ENCODE data around the gene PRSS2. TPM values are rescaled to one million over a fixed set of nuclear protein-coding genes. Genes with fewer than 3 reads are reported as not detected.
"Not testable (repeated sequence)": the region's sequence is repeated elsewhere in the genome, so short reads cannot be mapped to it uniquely, and the experiment has no call there.

Gene PRSS2
- total and polyA plus RNA-seq, 3 donors from 2014 or later, result not detected

- H3K27ac ChIP-seq, result peak overlapping the region; percentile 76 to 82
Observed at GRCh38 chr7:142739923-142740492, 30.8 kb upstream of the PRSS2 start.

DNA sequence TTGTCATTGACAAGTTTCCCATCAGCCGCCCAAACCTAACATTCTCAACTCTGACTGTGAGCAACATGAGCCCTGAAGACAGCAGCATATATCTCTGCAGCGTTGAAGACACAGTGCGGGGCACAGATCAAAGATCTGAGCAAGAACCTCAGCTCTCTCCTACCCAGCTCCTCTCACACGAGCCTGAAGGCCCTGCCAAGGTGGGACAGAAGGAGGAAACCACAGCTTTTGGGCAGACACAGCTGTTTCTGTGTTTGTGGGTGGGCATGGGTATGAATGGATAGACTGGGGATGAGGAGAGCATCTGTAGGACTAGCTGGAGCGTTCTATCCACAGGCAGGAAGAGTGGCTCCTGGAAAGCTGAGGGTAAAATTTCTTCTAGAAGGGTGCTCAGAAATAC is 30.0 kb upstream of the PRSS2 start:
- H3K36me3 ChIP-seq (ENCODE audit: low read depth, missing control alignments), result no peaks in the 10 kb centered on the region
- TF ChIP-seq, protein P1, sequence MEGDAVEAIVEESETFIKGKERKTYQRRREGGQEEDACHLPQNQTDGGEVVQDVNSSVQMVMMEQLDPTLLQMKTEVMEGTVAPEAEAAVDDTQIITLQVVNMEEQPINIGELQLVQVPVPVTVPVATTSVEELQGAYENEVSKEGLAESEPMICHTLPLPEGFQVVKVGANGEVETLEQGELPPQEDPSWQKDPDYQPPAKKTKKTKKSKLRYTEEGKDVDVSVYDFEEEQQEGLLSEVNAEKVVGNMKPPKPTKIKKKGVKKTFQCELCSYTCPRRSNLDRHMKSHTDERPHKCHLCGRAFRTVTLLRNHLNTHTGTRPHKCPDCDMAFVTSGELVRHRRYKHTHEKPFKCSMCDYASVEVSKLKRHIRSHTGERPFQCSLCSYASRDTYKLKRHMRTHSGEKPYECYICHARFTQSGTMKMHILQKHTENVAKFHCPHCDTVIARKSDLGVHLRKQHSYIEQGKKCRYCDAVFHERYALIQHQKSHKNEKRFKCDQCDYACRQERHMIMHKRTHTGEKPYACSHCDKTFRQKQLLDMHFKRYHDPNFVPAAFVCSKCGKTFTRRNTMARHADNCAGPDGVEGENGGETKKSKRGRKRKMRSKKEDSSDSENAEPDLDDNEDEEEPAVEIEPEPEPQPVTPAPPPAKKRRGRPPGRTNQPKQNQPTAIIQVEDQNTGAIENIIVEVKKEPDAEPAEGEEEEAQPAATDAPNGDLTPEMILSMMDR (IDR thresholded peaks at IDR 0.05), result no peak
- TF ChIP-seq POLR2A (IDR thresholded peaks at IDR 0.05), result no peak
- no peak overlapping the region for H3K4me3 ChIP-seq
- H3K9me3 ChIP-seq, result no peaks in the 10 kb centered on the region
- H3K27me3 ChIP-seq, result no peaks in the 10 kb centered on the region
- intact Hi-C loops (cut with DNase I; ENCODE audit: low total_unique reads), result no loop called here
- 87 to 88% methylated on average over 5 of the region's 5 CpGs for WGBS, 2 donors
- H3K27ac ChIP-seq, result peak overlapping the region; percentile 76 to 82
- peaks cover 39% of the 10 kb centered on the region for H3K4me1 ChIP-seq
- DNase-seq, result no peak

More at GRCh38 chr7:142739923-142740492, 30.8 kb upstream of the PRSS2 start:
- Histone ChIP-seq H3K4me3 (no peak overlapping the region), H3K27me3 (no peaks in the 10 kb centered on the region), H3K4me1 (peaks cover 32% of the 10 kb centered on the region), H3K36me3 (ENCODE audit: low read depth, missing control alignments) (no peaks in the 10 kb centered on the region), H3K9me3 (no peaks in the 10 kb centered on the region)
- no peak for TF ChIP-seq POLR2A (IDR thresholded peaks at IDR 0.05)
- TF ChIP-seq, protein P1 (IDR thresholded peaks at IDR 0.05), result peak in 1 of 3 experiments; percentile 2
- no peak for DNase-seq
- 82 to 93% methylated on average over 2 of the region's 2 CpGs for WGBS, 2 donors
- intact Hi-C loops (cut with DNase I; ENCODE audit: low total_unique reads), result no loop called here

DNA sequence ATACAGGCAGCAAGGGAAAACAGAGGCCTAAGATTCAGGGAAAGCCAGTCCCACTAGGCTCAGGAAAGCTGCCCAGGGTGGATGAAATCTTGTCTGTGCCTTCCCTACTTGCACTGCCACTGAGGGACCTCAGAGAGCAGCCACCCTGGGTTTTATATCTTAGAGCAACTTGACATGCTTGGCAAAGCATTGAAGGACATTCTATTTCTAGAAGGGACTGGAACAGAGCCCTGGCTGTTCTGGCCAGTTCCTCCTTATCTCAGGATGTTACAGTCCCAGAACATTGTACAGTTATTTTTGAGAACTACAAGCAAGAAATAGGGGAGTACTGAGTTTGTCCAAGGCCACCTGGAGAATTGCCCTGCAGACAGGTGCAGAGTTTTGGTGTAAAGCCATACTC is 28.8 kb upstream of the PRSS2 start:
- H3K4me3 ChIP-seq; H3K9me3 ChIP-seq; intact Hi-C loops (cut with DNase I; ENCODE audit: low total_unique reads); H3K36me3 ChIP-seq (ENCODE audit: low read depth, missing control alignments); H3K27me3 ChIP-seq: not testable (repeated sequence)
- peaks cover 45% of the 10 kb centered on the region for H3K4me1 ChIP-seq
- H3K27ac ChIP-seq, result peak overlapping the region; percentile 76 to 82
- peak; percentile 92 for DNase-seq

DNA sequence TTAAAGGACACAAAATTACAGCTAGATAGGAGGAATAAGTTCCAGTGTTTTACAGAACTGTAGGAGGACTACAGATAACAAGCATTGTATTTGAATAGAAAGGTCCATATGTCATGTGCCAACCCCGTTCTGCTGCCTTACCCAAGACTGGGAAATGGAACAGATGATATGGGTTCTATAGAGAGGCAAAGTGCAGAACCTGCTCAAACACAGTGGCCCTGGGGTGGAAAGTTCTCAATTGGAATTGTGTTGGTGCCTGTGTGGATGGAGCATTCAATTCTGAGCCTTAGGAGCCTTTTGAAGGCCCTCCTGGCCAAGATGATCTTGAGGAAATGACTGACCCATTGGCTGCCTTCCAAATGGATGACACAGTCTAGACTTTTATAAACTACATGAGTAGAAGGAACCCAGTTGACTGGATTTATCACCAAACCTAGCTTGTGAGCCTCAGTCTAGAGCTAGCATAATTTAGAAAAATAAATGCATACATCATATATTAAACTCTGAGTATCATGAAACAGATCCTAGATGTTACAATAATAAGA is 25.6 kb upstream of the PRSS2 start:
- 29 to 57% methylated on average over 1 of the region's 1 CpG for WGBS, 2 donors
- no peaks in the 10 kb centered on the region for H3K36me3 ChIP-seq (ENCODE audit: low read depth, missing control alignments)
- H3K4me3 ChIP-seq, result no peak overlapping the region
- no peaks in the 10 kb centered on the region for H3K9me3 ChIP-seq
- peaks cover 50% of the 10 kb centered on the region for H3K4me1 ChIP-seq
- DNase-seq, result no peak
- intact Hi-C loops (cut with DNase I; ENCODE audit: low total_unique reads), result no loop called here
- H3K27ac ChIP-seq, result peak overlapping the region in 1 of 2 donors; percentile 53
- no peaks in the 10 kb centered on the region for H3K27me3 ChIP-seq
- TF ChIP-seq, protein P1 (IDR thresholded peaks at IDR 0.05), result no peak
- TF ChIP-seq POLR2A (IDR thresholded peaks at IDR 0.05), result no peak

- H3K4me3 ChIP-seq, result no peak overlapping the region
- TF ChIP-seq, protein P1 (IDR thresholded peaks at IDR 0.05), result no peak
- no peak for TF ChIP-seq POLR2A (IDR thresholded peaks at IDR 0.05)
- H3K4me1 ChIP-seq, result peaks cover 46% of the 10 kb centered on the region
- DNase-seq, result no peak
- peak overlapping the region; percentile 37 to 53 for H3K27ac ChIP-seq
- intact Hi-C loops (cut with DNase I; ENCODE audit: low total_unique reads), result no loop called here
- no peaks in the 10 kb centered on the region for H3K36me3 ChIP-seq (ENCODE audit: low read depth, missing control alignments)
- H3K27me3 ChIP-seq, result no peaks in the 10 kb centered on the region
- H3K9me3 ChIP-seq, result no peaks in the 10 kb centered on the region
- WGBS, 2 donors, result 79 to 89% methylated on average over 4 of the region's 4 CpGs
Observed at GRCh38 chr7:142745745-142746144, 25.0 kb upstream of the PRSS2 start.

All from testis (tissue), 3 donors.